ENCODE results near the gene KNCN.

KNCN gene

GRCh38 chr1:46551597-46552095 lies at the start of gene KNCN:
Gene KNCN (minus strand): TSS chr1:46551647. CDS start chr1:46551215, 432 bp downstream.
- DNase-seq (ENCODE audit: low read depth) = no peak

GRCh38 chr1:46599059-46599970 lies 47.9 kb upstream of the KNCN start:
- no peak for DNase-seq (ENCODE audit: low read depth)

- no peak for DNase-seq (ENCODE audit: low read depth)
These were observed 45.4 kb upstream of the KNCN start for GRCh38 chr1:46596846-46597245.

GRCh38 chr1:46596036-46596435 lies 44.6 kb upstream of the KNCN start:
- DNase-seq (ENCODE audit: low read depth) = no peak

- DNase-seq (ENCODE audit: low read depth) = no peak
These were observed 43.7 kb upstream of the KNCN start for GRCh38 chr1:46595127-46595526.

- DNase-seq (ENCODE audit: low read depth) = no peak
These were observed 42.6 kb upstream of the KNCN start for GRCh38 chr1:46594063-46594462.

GRCh38 chr1:46592823-46593222 lies 41.4 kb upstream of the KNCN start:
- no peak for DNase-seq (ENCODE audit: low read depth)

GRCh38 chr1:46589529-46589928 lies 38.1 kb upstream of the KNCN start:
- no peak for DNase-seq (ENCODE audit: low read depth)

- DNase-seq (ENCODE audit: low read depth) = no peak
These were observed 35.6 kb upstream of the KNCN start for GRCh38 chr1:46587069-46587468.

GRCh38 chr1:46585312-46585938 lies 34.0 kb upstream of the KNCN start:
- no peak for DNase-seq (ENCODE audit: low read depth)

GRCh38 chr1:46583494-46583893 lies 32.0 kb upstream of the KNCN start:
- DNase-seq (ENCODE audit: low read depth) = no peak

- DNase-seq (ENCODE audit: low read depth) = no peak
These were observed 31.5 kb upstream of the KNCN start for GRCh38 chr1:46582972-46583371.

GRCh38 chr1:46581681-46582455 lies 30.4 kb upstream of the KNCN start:
- no peak for DNase-seq (ENCODE audit: low read depth)

- DNase-seq (ENCODE audit: low read depth) = peak; percentile 45
These were observed 28.9 kb upstream of the KNCN start for GRCh38 chr1:46580140-46580903.

GRCh38 chr1:46577671-46578070 lies 26.2 kb upstream of the KNCN start:
- no peak for DNase-seq (ENCODE audit: low read depth)

- DNase-seq (ENCODE audit: low read depth) = no peak
These were observed 25.1 kb upstream of the KNCN start for GRCh38 chr1:46576596-46576995.

- no peak for DNase-seq (ENCODE audit: low read depth)
These were observed 24.3 kb upstream of the KNCN start for GRCh38 chr1:46575778-46576177.

- no peak for DNase-seq (ENCODE audit: low read depth)
These were observed 23.9 kb upstream of the KNCN start for GRCh38 chr1:46575300-46575699.

- DNase-seq (ENCODE audit: low read depth) = no peak
These were observed 20.3 kb upstream of the KNCN start for GRCh38 chr1:46571691-46572225.

GRCh38 chr1:46569884-46570725 lies 18.7 kb upstream of the KNCN start:
- peak; percentile 9 for DNase-seq (ENCODE audit: low read depth)
